Measurements from ENCODE around the gene ISM1. TPM values are rescaled to one million over a fixed set of nuclear protein-coding genes. Genes with fewer than 3 reads are reported as not detected.

Gene ISM1
- total RNA-seq, 1 donor from 2014 or later: 0.29 TPM

DNA sequence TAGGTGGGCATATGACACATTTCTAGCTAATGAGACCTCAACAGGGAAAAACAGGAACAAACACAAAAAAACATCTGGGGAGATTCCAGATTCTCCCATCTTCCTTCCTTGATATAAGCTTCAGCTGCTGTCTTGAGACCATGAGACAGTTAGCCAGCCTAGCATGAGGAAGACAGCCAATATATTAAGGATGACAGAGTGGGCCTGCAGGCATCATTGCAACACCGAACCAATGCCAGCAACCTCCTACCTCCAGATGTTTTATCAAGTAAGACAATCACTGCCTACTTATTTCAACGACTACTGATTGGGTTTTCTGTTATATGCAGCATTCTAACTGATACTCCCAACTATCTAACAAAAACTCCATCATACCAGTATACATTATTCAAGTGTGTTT is 119.0 kb downstream of the ISM1 start:
- no peak for DNase-seq (ENCODE audit: extremely low read depth, low read depth, low spot score)

DNA sequence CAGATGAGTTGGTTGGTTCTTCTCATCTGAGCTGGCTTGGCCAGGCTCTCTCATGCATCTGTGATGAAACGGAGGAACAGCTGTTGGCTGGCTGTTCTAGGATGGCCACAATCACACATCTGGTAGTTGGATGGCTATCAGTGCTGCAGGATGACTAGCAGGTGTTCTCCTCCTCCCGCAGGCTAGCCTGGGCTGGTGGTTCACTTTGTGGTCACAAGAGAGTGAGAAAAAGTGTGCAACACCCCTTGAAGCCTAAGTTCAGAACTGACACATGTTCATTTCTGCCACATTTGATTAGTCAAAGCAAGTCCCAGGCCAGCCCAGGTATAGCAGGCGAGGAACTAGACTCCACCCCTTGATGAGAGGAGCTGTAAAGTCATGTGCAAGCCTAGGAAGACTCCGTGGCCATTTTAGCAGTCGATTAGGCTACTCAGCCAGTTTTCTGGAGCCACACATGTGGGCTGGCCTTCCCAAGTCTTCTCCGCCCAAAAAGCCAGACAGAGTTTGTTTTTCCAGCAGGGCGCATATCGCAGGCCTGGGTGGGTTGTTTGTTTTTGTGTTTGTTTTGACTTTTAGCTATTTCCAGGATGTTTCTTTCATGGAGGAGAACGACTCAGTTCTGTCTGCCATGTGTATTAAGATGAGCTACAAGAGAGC is 120.8 kb downstream of the ISM1 start:
- no peak for DNase-seq (ENCODE audit: extremely low read depth, low read depth, low spot score)

DNA sequence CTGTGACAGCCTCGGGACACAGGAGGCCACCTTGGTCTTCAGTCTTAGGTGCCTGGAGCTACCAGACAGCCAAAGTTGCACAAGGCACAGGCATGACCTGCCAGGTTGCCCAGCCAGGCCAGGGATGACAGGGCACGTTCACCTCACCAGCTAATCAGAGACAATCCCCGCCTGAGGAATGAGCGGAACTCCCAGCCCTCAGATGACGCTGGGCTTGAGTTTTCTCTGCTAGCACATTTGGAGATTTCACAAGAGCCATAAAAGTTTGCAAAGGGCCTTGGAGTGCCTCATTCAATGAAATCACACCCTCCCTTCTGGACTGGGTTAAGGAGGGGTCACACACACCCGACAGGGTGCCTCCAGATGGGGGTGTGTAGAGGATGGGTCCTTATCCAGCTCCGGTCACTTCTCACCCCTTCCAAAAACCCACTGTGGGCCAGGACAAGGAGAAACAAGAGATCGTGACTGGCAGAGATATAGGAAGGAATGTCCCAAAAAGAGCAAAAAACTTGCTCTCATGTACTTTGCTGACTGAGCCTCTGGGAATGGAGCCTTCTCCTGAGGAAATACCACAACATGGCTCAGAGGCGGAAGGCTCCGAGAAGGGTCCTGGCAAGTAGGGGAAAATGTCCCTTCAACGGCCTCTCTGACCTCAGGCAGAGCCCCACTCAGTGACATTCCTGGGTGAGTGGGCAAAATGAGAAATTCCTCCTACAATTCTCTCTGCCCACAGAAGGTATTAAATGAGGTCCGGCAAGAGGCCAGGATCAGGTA is 121.6 kb downstream of the ISM1 start:
- DNase-seq (ENCODE audit: extremely low read depth, low read depth, low spot score): no peak

DNA sequence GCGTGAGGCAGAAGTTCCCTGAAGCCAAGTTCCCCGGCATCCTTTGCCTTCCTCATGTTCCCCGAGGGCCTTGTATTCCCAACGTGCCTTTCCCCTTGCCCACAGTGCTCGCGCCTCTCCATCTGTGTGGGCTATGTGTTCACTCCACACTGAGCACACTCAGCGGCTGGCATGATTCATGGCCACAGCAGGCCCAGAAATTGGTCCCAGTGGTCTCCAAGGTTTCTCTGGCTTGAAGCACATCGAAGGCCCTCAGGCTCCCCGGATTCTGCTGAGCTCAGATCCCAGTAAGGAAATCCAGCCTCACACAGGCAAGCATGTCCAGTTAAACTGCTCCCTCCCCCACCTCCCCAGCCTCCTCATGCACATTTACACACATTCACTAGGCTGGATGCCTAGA is 123.6 kb downstream of the ISM1 start:
- no peak for DNase-seq (ENCODE audit: extremely low read depth, low read depth, low spot score)

DNA sequence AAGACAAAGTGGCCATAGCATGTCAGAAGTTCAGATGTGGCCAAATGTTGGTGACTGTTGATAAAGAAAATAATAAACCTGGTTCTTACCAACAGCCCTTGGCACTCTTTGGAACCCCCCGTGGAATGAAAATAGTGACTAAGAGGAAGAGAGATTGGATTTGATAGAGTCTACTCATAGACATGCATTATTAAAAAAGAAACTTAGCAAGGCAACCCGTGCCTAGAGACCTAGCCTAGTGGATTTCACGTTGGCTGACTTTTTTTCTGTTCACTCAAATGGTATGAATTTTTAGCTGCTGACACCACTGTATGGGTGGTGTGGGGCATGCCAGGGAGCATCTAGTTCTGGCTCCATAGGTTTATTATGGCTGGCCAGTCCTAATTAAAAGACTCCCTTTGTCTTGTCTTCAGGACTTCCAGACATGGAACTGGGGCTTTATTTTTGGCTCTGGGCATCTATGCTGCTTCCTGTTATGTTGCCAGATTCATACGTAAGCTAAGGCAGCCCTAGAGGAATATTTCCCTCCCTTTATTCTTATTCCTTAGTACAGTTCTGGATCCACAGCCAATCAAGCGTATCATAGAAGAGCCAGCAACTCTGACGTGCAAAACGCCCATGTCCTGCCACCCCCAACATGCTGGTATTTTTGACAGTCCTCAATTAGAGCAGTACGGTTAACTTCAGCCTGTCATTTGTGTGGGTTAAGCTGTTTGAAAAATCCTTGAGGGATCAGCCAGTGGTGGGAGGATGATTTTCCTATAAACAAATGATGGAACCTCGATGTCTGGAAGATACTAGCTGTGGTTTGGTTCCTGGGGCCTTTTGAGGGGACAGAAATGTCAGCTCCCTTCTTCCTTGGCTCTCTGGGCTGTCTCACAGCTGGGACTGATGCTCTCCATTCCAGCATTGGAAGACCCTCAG is 127.5 kb downstream of the ISM1 start:
- DNase-seq (ENCODE audit: extremely low read depth, low read depth, low spot score): no peak

DNA sequence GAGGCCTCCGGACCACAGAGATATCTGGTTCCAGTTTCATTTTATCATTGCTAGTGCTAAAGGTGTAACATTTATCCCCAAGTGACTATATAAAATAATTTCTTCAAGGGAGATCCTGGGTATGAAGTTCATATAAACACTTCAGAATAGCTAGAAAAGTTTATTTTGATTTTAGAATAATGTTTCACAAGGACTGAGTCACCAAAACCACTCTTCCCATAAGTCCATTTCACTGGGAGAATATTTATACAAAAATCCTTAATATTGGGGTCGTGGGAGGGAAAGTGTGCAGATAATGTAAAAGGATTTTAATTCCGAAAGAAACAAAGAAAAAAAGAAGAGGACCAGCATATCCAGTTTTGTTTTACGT is 128.1 kb downstream of the ISM1 start:
- DNase-seq (ENCODE audit: extremely low read depth, low read depth, low spot score): no peak

Other genes starting within 250 kb of the ISM1 start
- 0.15 and 0.64 TPM in 2 replicates for gene SPTLC3, start 212.3 kb upstream of the ISM1 start, total RNA-seq